Activated T-cell treated with anti-CD3 and anti-CD28 coated beads, Interleukin-2, amount 50 U/mL, for 72 hours (primary cell): ENCODE results near the gene KRT28. TPM values are rescaled to one million over a fixed set of nuclear protein-coding genes. Genes with fewer than 3 reads are reported as not detected.

ENCODE experiments used
- ATAC-seq, 2 donors: fragments of 150-1000 bp; cut with Tn5 transposase; replicated peaks in 1 of 2; 2 replicates each; pipeline ENCODE4 v1.10.0; 2021; ENCODE audit warnings: moderate library complexity in 2 of 2, mild to moderate bottlenecking in 1 of 2
- DNase-seq, 2 donors: peaks; one replicate each; pipeline ENCODE4 v3.0.0; 2021 to 2022; ENCODE audit warnings: mixed read lengths in 1 of 2
- H3K27ac Mint-ChIP-seq: one replicate; pipeline ENCODE4 v1.8.0; 2022; ENCODE audit warnings: mild to moderate bottlenecking, moderate library complexity, mixed read lengths
- H3K27me3 Mint-ChIP-seq: one replicate; pipeline ENCODE4 v1.8.0; 2022; ENCODE audit warnings: low read depth, mixed read lengths
- H3K36me3 Mint-ChIP-seq, 2 donors: one replicate each; pipeline ENCODE4 v1.8.0; 2022; ENCODE audit warnings: mixed read lengths in 2 of 2, mild to moderate bottlenecking in 1 of 2; ENCODE audit not compliant: insufficient read depth in 2 of 2
- H3K4me1 Mint-ChIP-seq: one replicate; pipeline ENCODE4 v1.8.0; 2022; ENCODE audit warnings: low read depth, mixed read lengths
- H3K4me3 Mint-ChIP-seq, 2 donors: one replicate each; pipeline ENCODE4 v1.8.0; 2022; ENCODE audit warnings: mild to moderate bottlenecking in 2 of 2, mixed read lengths in 2 of 2, moderate library complexity in 2 of 2
- H3K9me3 Mint-ChIP-seq, 2 donors: one replicate each; pipeline ENCODE4 v1.8.0; 2022; ENCODE audit warnings: mixed read lengths in 2 of 2
- total RNA-seq, 2 donors: library from RNA; stranded (reverse); gene quantifications; one replicate each; pipeline ENCODE4 v1.2.3, GENCODE V29; 2022

The KRT28 gene
- total RNA-seq, 2 donors from 2014 or later = not detected

- H3K4me3 Mint-ChIP-seq = peak overlapping the region; percentile 20 to 72
- H3K36me3 Mint-ChIP-seq = peaks cover 2 to 5% of the 10 kb centered on the region in 2 donors
- DNase-seq = peak; percentile 25 to 29
- H3K9me3 Mint-ChIP-seq = no peaks in the 10 kb centered on the region
- no peaks in the 10 kb centered on the region for H3K27me3 Mint-ChIP-seq
- peak; percentile 97 to 98 for ATAC-seq
- peak overlapping the region; percentile 48 for H3K27ac Mint-ChIP-seq
- peaks cover 30% of the 10 kb centered on the region for H3K4me1 Mint-ChIP-seq
These were observed 28.1 kb upstream of the KRT28 start for GRCh38 chr17:40827746-40828453.

- no peak overlapping the region for H3K27ac Mint-ChIP-seq
- H3K4me3 Mint-ChIP-seq = no peak overlapping the region
- H3K27me3 Mint-ChIP-seq = no peaks in the 10 kb centered on the region
- ATAC-seq = no peak
- H3K36me3 Mint-ChIP-seq = peaks cover 3 to 5% of the 10 kb centered on the region in 2 donors
- no peak for DNase-seq
- peaks cover 31% of the 10 kb centered on the region for H3K4me1 Mint-ChIP-seq
- no peaks in the 10 kb centered on the region for H3K9me3 Mint-ChIP-seq
These were observed 25.8 kb upstream of the KRT28 start for GRCh38 chr17:40825599-40825998.

GRCh38 chr17:40824015-40824832 is 24.5 kb upstream of the KRT28 start:
- Mint-ChIP-seq H3K4me1 (peaks cover 44% of the 10 kb centered on the region), H3K27me3 (no peaks in the 10 kb centered on the region), H3K36me3 (peaks cover 2 to 3% of the 10 kb centered on the region in 2 donors), H3K4me3 (no peak overlapping the region), H3K9me3 (peaks cover 0 to 2% of the 10 kb centered on the region in 2 donors), H3K27ac (no peak overlapping the region)
- no peak for DNase-seq
- no peak for ATAC-seq

GRCh38 chr17:40822132-40822812 is 22.5 kb upstream of the KRT28 start, which contains the start of gene KRT10:
KRT10 (minus strand) TSS chr17:40822614; CDS start chr17:40822585, 29 bp downstream.
- DNase-seq (no peak), ATAC-seq (no peak)
- H3K27me3 Mint-ChIP-seq = no peaks in the 10 kb centered on the region
- peaks cover 45% of the 10 kb centered on the region for H3K4me1 Mint-ChIP-seq
- H3K27ac Mint-ChIP-seq = no peak within 1 kb of the TSS
- peaks cover 8 to 16% of the 10 kb centered on the region in 2 donors for H3K36me3 Mint-ChIP-seq
- peaks cover 0 to 2% of the 10 kb centered on the region in 2 donors for H3K9me3 Mint-ChIP-seq
- H3K4me3 Mint-ChIP-seq = no peak within 1 kb of the TSS

GRCh38 chr17:40821536-40821935 is 21.8 kb upstream of the KRT28 start:
- no peak for ATAC-seq
- no peak for DNase-seq
- Mint-ChIP-seq H3K27me3 (no peaks in the 10 kb centered on the region), H3K9me3 (peaks cover 0 to 2% of the 10 kb centered on the region in 2 donors), H3K27ac (no peak overlapping the region), H3K36me3 (peaks cover 13 to 19% of the 10 kb centered on the region in 2 donors), H3K4me1 (peaks cover 40% of the 10 kb centered on the region), H3K4me3 (no peak overlapping the region)

- Mint-ChIP-seq H3K4me1 (peaks cover 36% of the 10 kb centered on the region), H3K27ac (peak overlapping the region; percentile 95), H3K36me3 (peaks cover 11 to 19% of the 10 kb centered on the region in 2 donors), H3K9me3 (peaks cover 0 to 2% of the 10 kb centered on the region in 2 donors), H3K4me3 (peak overlapping the region; percentile 91 to 92), H3K27me3 (no peaks in the 10 kb centered on the region)
- DNase-seq (peak; percentile 12 to 27), ATAC-seq (peak in 1 of 2 donors; percentile 47)
These were observed 20.6 kb upstream of the KRT28 start for GRCh38 chr17:40820228-40820838.

GRCh38 chr17:40819528-40820125 is 19.9 kb upstream of the KRT28 start:
- Mint-ChIP-seq H3K27me3 (no peaks in the 10 kb centered on the region), H3K36me3 (peaks cover 11 to 19% of the 10 kb centered on the region in 2 donors), H3K9me3 (peaks cover 0 to 4% of the 10 kb centered on the region in 2 donors), H3K4me1 (peaks cover 36% of the 10 kb centered on the region), H3K4me3 (peak overlapping the region; percentile 91 to 92), H3K27ac (peak overlapping the region; percentile 95)
- DNase-seq (no peak), ATAC-seq (no peak)

GRCh38 chr17:40818733-40819527 is 19.2 kb upstream of the KRT28 start:
- DNase-seq = peak; percentile 89 to 91
- peak overlapping the region; percentile 100 for H3K27ac Mint-ChIP-seq
- peaks cover 29% of the 10 kb centered on the region for H3K4me1 Mint-ChIP-seq
- peaks cover 4% of the 10 kb centered on the region for H3K27me3 Mint-ChIP-seq
- peaks cover 11 to 19% of the 10 kb centered on the region in 2 donors for H3K36me3 Mint-ChIP-seq
- H3K4me3 Mint-ChIP-seq = peak overlapping the region; percentile 92 to 99
- peak; percentile 81 to 95 for ATAC-seq
- H3K9me3 Mint-ChIP-seq = peaks cover 0 to 5% of the 10 kb centered on the region in 2 donors

- no peak for DNase-seq
These were observed 18.6 kb upstream of the KRT28 start for GRCh38 chr17:40818343-40818732.

GRCh38 chr17:40817103-40817682 is 17.4 kb upstream of the KRT28 start:
- Mint-ChIP-seq H3K9me3 (peaks cover 0 to 5% of the 10 kb centered on the region in 2 donors), H3K27ac (peak overlapping the region; percentile 90), H3K36me3 (peaks cover 11 to 18% of the 10 kb centered on the region in 2 donors), H3K4me3 (peak overlapping the region; percentile 92 to 99), H3K4me1 (peaks cover 29% of the 10 kb centered on the region), H3K27me3 (peaks cover 18% of the 10 kb centered on the region)
- ATAC-seq (no peak), DNase-seq (no peak)

More at GRCh38 chr17:40818343-40818732, 18.6 kb upstream of the KRT28 start:
- peaks cover 0 to 5% of the 10 kb centered on the region in 2 donors for H3K9me3 Mint-ChIP-seq
- no peak for ATAC-seq
- H3K4me1 Mint-ChIP-seq = peaks cover 29% of the 10 kb centered on the region
- H3K27ac Mint-ChIP-seq = peak overlapping the region; percentile 100
- peaks cover 11 to 19% of the 10 kb centered on the region in 2 donors for H3K36me3 Mint-ChIP-seq
- H3K4me3 Mint-ChIP-seq = peak overlapping the region; percentile 92 to 99
- H3K27me3 Mint-ChIP-seq = peaks cover 9% of the 10 kb centered on the region

GRCh38 chr17:40816569-40816968 is 16.8 kb upstream of the KRT28 start:
- peaks cover 0 to 5% of the 10 kb centered on the region in 2 donors for H3K9me3 Mint-ChIP-seq
- peaks cover 29% of the 10 kb centered on the region for H3K4me1 Mint-ChIP-seq
- ATAC-seq (no peak), DNase-seq (no peak)
- H3K27me3 Mint-ChIP-seq = peaks cover 24% of the 10 kb centered on the region
- H3K36me3 Mint-ChIP-seq = peaks cover 11 to 18% of the 10 kb centered on the region in 2 donors
- H3K27ac Mint-ChIP-seq = no peak overlapping the region
- H3K4me3 Mint-ChIP-seq = peak overlapping the region in 1 of 2 donors; percentile 99
